CD4-positive, alpha-beta T cell treated with Interleukin-21 for 1 hour (primary cell): ENCODE data around the gene TEX14.
A peak's percentile ranks its signal among the peaks of the same experiment; 100 is the strongest.

Source experiments
- DNase-seq: peaks from one replicate; pipeline ENCODE4 v3.0.0-alpha.2; 2020

TEX14 gene, protein sequence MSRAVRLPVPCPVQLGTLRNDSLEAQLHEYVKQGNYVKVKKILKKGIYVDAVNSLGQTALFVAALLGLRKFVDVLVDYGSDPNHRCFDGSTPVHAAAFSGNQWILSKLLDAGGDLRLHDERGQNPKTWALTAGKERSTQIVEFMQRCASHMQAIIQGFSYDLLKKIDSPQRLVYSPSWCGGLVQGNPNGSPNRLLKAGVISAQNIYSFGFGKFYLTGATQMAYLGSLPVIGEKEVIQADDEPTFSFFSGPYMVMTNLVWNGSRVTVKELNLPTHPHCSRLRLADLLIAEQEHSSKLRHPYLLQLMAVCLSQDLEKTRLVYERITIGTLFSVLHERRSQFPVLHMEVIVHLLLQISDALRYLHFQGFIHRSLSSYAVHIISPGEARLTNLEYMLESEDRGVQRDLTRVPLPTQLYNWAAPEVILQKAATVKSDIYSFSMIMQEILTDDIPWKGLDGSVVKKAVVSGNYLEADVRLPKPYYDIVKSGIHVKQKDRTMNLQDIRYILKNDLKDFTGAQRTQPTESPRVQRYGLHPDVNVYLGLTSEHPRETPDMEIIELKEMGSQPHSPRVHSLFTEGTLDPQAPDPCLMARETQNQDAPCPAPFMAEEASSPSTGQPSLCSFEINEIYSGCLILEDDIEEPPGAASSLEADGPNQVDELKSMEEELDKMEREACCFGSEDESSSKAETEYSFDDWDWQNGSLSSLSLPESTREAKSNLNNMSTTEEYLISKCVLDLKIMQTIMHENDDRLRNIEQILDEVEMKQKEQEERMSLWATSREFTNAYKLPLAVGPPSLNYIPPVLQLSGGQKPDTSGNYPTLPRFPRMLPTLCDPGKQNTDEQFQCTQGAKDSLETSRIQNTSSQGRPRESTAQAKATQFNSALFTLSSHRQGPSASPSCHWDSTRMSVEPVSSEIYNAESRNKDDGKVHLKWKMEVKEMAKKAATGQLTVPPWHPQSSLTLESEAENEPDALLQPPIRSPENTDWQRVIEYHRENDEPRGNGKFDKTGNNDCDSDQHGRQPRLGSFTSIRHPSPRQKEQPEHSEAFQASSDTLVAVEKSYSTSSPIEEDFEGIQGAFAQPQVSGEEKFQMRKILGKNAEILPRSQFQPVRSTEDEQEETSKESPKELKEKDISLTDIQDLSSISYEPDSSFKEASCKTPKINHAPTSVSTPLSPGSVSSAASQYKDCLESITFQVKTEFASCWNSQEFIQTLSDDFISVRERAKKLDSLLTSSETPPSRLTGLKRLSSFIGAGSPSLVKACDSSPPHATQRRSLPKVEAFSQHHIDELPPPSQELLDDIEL (N-terminal part only)

DNA sequence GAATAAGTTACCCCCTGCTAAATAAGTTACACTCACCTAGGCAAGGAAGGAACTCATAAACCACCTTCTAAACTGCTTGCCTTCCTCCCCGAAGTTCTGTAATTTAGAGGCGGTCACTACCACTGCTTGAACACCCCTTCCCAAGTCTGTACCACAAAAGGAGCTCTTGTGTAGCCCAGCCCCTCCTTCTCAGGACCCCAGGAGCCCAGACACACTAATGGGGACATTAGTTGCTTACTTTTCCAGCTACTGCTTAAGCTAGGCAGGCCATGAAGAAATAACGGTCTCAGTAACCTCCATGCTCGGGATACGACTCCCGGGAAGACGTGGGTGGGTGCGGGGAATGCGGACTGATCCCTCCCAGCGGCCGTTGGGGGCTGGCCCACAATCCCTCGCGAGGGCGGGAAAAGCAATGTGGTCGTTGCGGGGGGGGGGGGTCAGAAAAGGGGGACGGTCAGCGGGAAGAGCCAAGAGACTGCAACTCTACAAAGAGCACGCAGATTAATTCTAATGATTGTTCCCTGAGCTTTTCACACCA lies at the start of gene TEX14:
Gene TEX14 (minus strand): TSS at position 345 of the 538 bp plus-strand sequence. CDS start 40,044 bp downstream, outside the sequence.
- DNase-seq, result no peak

DNA sequence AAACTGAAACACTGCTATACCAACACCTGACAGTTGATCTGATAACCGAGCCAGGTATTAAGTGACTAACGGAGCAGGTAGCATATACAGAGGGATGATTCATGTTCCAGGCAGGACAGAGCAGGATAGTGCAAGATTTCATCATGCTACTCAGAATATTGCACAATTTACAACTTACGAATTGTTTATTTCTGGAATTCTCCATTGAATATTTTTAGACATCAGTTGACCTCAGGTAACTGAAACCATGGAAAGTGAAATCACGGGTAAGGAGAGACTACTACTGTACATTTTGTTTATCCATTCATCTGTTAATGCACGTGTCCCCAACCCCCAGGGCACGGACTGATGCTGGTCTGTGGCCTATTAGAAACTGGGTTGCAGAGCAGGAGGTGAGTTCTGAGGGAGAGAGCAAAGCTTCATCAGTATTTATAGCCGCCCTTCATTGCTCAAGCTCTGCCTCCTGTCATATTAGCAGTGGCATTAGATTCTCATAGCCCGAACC lies 49.3 kb upstream of the TEX14 start:
- DNase-seq, result no peak

DNA sequence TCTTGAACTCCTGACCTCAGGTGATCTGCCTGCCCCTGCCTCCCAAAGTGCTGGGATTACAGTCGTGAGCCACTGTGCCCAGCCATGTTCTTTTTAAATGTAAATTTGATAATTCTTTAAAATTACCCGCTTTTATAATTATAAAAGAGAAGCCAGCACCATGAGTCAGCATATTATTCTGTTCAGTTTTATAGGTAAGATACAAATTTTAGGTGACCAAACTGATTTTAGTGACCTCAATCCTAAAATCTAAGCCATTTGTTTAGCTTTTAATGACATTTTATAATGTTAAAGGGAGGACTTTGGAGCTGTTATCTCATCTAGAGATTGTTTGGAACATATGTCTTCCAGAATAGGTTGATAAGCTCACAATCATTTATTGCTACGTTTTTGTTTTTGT lies 43.0 kb upstream of the TEX14 start:
- no peak for DNase-seq

DNA sequence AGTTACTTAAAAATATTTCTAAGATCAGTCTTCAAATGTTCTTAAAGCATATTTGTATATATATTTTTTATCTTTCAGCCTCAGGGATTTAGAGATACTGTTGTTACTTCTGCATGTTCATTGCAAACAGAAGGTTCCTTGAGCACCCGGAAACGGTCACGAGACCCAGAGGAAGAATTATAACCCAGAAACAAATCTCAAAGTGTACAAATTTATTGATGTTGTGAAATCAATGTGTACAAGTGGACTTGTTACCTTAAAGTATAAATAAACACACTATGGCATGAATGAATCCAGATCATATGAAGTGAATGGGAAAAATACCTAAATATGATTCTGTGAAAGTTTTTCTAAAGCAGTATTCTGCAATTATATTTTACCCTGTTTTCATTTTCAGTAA lies 42.2 kb upstream of the TEX14 start:
- DNase-seq, result no peak

DNA sequence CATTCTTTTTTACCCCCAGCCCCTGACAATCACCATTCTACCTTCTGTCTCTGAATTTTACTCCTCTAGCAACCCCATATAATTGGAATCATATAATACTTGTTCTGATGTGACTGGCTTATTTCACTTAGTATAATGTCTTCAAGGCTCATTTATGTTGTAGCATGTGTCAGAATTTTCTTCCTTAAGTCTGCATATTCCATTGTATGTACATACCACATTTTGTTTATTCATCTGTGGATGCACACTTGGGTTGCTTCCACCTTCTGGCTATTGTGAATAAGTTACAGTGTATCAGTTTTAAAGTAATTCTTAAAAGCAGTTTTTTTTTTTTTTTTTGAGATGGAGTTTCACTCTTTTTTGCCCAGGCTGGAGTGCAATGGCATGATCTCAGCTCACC lies 39.1 kb upstream of the TEX14 start:
- DNase-seq, result no peak

DNA sequence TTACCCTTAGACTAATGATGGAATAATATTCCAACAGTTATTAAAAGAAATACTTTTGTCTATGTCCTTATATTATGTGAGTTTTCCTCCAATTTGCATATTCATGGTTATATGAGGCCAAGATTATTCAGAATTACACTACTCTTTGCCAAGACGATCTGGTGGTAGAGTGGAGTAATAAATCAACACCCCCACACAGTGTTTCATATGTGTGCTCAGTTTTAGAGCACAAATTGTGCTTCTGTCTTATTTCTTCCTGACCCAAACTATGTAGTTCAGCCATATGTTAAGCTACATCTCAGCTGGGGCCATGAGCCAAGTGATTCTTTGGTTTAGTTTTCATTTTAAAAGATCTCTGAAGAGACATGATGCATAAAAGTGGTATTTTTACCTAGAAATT lies 37.0 kb upstream of the TEX14 start:
- no peak for DNase-seq

DNA sequence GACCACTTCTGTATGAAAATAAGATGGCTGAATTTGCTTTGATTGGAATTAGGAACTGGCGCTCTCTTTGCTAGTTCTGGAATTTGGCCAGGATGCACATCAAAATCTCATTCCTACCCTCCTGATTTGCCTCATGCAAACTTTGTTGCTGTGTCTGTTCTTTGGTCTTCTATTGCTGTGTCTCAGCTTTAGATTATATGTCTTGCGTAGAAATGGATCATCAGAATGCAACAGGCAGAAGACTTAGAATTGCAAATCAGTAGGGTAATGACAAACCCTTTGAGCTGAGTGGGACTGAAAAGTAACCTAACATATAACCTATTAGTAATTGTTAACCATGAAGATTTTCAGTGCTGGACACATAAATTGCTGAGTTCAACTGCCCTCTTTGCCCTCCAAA lies 30.9 kb upstream of the TEX14 start:
- no peak for DNase-seq

DNA sequence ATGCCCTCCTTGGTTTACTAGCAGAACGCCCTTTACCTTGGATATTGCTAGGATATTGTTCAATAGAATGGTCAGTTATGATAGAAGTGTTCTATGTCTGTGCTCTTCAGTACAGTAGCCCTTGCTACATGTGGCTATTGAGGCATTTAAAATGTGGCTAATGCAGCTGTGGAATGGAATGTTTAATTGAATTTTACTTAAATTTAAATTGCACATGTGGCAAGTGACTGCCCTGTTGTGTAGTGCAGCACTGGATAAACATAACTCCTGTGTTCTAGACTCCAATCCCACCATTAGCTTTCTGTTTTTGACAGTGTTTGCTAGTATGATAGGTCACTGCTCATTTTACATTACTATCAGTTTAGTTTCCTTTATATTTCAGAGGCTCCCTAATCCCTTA lies 30.4 kb upstream of the TEX14 start:
- DNase-seq, result no peak

DNA sequence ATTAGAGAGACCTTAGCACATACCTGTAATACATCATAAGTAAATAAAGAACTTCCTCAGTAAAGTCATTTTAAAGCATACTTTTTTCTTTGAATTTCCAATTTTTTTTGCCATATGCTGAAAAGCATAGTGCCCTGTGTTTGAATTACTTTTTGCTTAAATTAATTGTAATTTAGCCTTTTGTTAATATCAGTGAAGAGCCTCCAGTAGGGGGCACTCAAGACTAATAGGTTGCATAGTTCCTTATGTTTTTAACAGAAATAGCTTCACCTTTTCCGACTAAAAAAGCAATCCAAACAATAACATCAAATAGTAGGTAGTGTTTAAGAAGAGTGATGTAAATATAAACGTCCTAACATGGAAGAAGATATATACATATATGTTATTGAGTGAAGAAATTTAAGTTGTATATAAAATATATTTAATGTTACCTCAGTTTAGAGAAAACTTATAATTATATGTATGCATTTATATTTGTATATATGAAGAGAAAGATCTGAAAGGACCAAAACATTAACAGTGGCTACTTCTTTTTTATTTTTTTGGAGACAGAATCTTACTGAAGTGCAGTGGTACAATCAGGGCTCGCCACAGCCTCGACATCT lies 19.2 kb upstream of the TEX14 start:
- DNase-seq, result peak; percentile 53

DNA sequence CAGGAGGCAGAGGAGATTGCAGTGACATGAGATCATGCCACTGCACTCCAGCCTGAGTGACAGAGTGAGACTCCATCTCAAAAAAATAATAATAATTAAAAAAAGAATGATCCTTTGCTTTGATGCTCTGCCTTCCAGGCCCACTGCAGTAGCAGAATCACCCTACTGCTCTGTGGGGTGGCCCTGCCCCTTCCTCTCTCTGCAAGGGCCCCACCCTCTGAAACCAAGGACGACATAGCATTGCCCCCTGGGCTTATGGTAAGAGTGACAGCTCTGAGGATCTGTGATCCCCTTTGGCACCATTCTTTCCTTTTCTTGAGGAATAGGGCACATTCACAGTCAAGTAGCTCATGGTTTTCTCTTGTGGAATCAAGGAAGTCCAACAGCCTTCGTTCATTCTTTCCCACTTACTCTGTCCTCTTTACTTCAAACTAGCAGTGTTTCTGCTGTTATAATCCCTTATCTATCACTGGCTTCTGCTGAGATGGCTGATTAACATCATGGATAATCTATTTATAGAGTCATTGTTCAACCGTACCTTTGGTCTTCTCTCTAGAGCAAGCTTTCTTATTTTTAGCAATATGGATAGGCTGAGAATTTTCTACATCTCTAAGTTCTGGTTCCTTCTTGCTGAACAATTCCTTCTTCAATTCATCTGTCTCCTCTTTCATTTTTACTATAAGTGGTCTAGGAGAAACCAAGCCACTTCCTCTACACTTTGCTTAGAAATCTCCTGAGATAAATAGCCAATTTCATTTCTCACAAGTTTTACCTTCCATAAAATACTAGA lies 14.7 kb upstream of the TEX14 start:
- no peak for DNase-seq

DNA sequence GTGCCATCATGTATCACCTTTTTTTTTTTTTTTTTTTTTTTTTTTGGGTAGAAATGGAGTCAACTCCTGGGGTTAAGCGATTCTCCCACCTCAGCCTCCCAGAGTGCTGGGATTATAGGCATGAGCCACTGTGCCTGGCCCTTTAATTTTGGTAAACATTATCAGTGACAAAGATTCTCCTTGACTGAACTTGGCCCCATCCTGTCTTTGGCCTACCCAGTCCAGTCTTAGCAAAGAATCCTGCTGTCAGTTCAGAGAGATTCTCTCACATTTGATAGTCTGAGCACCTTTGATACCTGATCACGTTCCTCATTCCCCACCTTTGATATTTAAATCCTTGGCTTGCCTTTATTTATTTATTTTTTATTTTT lies 12.1 kb upstream of the TEX14 start:
- DNase-seq, result no peak

DNA sequence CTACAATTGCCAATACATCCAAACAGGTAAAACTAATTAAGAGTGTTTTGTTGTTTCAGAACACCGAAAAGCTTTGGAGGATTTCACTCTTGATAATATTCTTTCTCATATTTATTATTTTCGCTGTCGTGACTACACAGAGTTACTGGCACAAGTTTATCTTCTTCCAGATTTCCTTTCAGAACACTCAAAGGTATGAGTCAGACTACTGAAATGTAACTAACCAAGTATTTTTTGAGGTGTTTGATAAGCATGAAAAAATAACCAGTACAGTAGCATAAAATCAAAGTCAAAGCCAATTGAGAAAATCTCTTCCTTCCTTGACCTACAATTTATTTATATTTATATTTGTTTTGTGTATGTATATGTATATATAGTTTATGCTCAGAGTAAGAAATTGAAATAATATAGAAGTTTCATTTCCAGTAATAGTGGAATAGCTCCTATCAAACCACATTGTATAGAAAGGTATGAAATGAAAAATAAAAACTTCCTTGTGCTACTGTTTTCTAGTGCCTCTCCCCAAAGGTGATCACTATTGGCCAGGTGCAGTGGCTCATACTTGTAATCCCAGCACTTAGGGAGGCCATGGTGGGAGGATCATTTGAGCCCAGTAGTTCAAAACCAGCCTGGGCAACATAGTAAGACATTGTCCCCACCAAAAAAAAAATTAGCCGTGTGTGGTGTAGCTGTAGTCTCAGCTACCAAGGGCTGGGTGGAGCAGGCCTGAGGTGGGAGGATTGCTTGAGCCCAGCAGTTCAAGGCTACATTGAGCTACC lies 11.5 kb upstream of the TEX14 start:
- no peak for DNase-seq

DNA sequence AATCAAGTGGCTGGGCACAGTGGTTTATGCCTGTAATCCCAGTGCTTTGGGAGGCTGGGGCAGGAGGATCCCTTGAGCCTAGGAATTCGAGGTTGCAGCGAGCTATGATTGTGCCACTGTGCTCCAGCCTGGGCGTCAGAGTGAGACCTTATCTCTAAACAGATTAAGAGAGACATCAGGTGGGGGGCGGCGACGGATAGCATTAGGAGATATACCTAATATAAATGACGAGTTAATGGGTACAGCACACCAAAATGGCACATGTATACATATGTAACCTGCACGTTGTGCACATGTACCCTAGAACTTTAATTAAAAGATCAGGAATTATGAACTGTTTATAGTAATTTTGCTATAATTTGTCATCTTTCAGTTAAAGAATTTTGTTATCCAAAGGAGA lies 10.9 kb upstream of the TEX14 start:
- DNase-seq, result no peak

DNA sequence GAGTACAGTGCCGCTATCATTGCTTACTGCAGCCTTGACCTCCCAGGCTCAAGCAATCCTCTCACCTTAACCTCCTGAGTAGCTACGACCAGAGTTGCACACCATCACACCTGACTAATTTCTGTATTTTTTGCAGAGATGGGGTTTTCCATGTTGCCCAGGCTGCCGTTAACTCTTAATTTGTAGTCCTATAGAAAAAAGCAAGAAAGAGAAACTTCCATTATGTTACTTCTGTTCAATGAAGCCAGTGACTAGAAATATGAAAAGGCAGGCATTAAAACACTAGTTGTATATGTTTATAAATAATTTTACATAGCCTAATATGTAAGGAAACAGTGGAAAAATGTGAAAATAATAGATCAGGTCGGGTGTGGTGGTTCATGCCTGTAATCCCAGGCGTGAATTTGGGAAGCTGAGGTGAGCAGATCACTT lies 10.2 kb upstream of the TEX14 start:
- no peak for DNase-seq

DNA sequence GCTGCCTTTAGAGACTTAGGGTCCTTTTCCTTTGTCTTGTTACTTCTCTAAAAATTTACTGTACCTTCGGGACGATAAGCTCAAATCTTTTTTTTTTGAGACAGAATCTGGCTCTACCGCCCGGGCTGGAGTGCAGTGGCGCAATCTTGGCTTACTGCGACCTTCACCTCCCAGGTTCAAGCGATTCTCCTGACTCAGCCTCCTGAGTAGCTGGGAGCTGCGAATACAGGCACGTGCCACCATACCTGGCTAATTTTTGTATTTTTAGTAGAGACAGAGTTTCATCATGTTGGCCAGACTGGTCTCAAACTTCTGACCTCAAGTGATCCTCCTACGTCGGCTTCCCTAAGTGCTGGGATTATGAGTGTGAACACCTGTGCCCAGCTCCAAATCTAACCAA lies 7.9 kb upstream of the TEX14 start:
- DNase-seq, result no peak

DNA sequence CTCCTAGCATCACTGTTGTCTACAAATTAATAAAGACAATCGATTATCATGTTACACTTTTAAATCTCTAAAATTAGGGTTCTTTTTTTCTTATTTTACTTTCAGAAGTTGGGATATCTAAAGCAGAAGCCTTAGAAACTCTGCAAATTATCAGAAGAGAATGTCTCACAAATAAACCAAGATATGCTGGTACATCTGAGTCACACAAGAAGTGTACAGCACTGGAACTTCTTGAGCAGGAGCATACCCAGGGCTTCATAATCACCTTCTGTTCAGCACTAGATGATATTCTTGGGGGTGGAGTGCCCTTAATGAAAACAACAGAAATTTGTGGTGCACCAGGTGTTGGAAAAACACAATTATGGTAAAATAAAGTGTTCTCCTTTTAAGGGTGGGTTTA lies 3.0 kb upstream of the TEX14 start:
- DNase-seq, result no peak

DNA sequence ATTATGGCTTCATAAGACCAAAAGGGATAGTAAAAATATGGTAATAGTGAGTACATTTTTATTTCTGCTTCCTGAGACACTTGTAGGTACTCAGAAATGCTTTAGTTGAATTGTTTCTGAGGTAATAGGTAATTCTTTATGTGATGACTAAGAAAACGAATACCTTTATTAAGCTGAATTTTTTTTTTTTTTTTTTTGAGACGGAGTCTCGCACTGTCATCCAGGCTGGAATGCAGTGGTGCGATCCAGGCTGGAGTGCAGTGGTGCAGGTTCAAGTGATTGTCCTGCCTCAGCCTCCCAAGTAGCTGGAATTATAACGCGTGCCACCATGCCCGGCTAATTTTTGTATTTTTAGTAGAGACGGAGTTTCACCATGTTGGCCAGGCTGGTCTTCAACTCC lies 2.5 kb upstream of the TEX14 start:
- no peak for DNase-seq

DNA sequence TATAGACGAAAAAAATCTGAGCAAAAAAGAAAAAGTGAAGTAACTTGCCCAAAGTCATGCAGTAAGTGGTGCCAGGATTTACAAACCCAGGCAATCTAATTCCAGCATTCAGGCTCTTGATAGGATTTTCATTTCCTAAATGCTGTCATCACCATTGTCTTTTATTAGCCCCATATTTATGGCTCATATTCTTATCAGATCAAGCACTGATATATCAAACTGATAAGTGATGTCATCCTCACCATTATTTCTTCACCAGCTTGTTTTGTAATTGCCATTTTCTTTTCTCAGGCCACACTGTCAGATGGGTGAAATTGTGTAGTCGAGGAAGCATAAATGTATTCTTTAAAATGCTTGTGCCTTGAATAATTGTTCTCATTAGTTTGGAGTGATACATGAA lies 1.9 kb upstream of the TEX14 start:
- DNase-seq, result no peak

DNA sequence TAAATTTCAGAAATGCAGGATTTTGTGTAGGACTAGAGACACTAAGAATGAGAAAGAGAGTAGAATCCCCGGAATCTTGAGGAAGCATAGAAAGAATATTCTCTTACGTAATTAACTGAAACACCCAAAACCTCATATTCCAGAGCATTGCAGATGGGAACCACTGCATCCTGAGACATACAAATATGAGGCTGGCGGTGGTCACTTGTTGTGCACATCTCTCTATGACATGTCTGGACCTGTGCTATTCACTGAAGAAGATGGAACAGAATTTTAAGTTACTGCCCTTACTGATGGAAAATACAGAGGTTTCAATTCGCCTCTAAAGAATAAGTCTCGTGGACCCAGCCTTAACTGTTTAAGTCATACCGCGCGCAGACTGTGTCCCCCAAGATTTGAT lies 1.4 kb upstream of the TEX14 start:
- DNase-seq, result no peak

DNA sequence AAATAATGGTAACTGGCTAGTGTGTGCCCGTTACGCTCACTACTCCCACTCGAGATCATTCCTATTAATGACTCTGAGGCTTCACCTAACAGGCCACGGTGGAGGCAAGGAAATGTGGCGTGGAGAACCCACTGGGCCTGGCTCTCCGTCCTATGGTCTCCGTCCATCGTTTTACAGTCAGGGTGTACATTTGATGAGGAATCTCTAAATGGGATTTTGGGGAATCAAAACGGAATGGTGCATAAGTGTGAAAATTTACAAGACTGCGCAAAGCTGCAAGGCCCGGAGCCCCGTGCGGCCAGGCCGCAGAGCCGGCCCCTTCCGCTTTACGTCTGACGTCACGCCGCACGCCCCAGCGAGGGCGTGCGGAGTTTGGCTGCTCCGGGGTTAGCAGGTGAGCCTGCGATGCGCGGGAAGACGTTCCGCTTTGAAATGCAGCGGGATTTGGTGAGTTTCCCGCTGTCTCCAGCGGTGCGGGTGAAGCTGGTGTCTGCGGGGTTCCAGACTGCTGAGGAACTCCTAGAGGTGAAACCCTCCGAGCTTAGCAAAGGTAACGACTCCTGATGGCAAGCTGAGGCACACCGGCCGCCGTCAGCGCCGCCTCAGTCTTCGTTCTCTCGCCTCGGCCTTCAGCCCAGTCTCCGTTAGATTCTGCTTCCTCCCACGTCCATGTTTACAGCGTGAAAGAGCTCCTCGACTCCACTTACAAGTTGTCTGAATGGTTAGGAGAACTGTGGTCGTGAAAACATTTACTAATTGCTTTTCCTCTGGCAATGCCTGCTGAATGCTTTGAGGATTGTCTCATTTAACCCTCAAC lies 602 bp upstream of the TEX14 start, which contains the start of gene RAD51C:
Gene RAD51C (plus strand): TSS at position 364 of the 817 bp plus-strand sequence. CDS start 42 bp downstream, at position 406.
- peak; percentile 87 for DNase-seq
